ENCODE results near the gene PHTF2.

The PHTF2 gene

GRCh38 chr7:77798394-77799077 lies at the start of gene PHTF2, which contains the start of gene TMEM60:
Gene PHTF2 (plus strand): TSS chr7:77798773.
Gene TMEM60 (minus strand): TSS chr7:77798434. CDS start chr7:77794373, 4,061 bp downstream.
- peak; percentile 100 for DNase-seq (ENCODE audit: low read depth)
- H3K4me3 ChIP-seq (ENCODE audit: low read length): peak within 1 kb of the TSS; percentile 97
- TF ChIP-seq CTCF (conservative IDR thresholded peaks at IDR 0.05; ENCODE audit: low read length): peak; percentile 49

GRCh38 chr7:77752016-77752415 lies 46.6 kb upstream of the PHTF2 start:
- TF ChIP-seq CTCF (conservative IDR thresholded peaks at IDR 0.05; ENCODE audit: low read length): no peak
- no peak for DNase-seq (ENCODE audit: low read depth)
- no peak overlapping the region for H3K4me3 ChIP-seq (ENCODE audit: low read length)

GRCh38 chr7:77753173-77753572 lies 45.4 kb upstream of the PHTF2 start:
- no peak for DNase-seq (ENCODE audit: low read depth)
- TF ChIP-seq CTCF (conservative IDR thresholded peaks at IDR 0.05; ENCODE audit: low read length): no peak

GRCh38 chr7:77757589-77757988 lies 41.0 kb upstream of the PHTF2 start:
- H3K4me3 ChIP-seq (ENCODE audit: low read length): no peak overlapping the region
- DNase-seq (ENCODE audit: low read depth): no peak
- TF ChIP-seq CTCF (conservative IDR thresholded peaks at IDR 0.05; ENCODE audit: low read length): no peak

More at GRCh38 chr7:77753173-77753572, 45.4 kb upstream of the PHTF2 start:
- no peak overlapping the region for H3K4me3 ChIP-seq (ENCODE audit: low read length)

GRCh38 chr7:77759294-77759889 lies 39.2 kb upstream of the PHTF2 start:
- peak; percentile 66 for DNase-seq (ENCODE audit: low read depth)
- peak; percentile 84 for TF ChIP-seq CTCF (conservative IDR thresholded peaks at IDR 0.05; ENCODE audit: low read length)
- H3K4me3 ChIP-seq (ENCODE audit: low read length): no peak overlapping the region

GRCh38 chr7:77760809-77761453 lies 37.6 kb upstream of the PHTF2 start:
- no peak overlapping the region for H3K4me3 ChIP-seq (ENCODE audit: low read length)
- no peak for DNase-seq (ENCODE audit: low read depth)
- TF ChIP-seq CTCF (conservative IDR thresholded peaks at IDR 0.05; ENCODE audit: low read length): no peak
